Fibroblast of the aortic adventitia (primary cell): ENCODE results near the gene RAD21L1. TPM values are rescaled to one million over a fixed set of nuclear protein-coding genes. Genes with fewer than 3 reads are reported as not detected.

Experiments
- DNase-seq: peaks from one replicate; pipeline ENCODE4 v3.0.0-alpha.2; 2010; ENCODE audit warnings: low read depth
- H3K4me3 ChIP-seq: 2 replicates; pipeline ENCODE4 v1.5.1; 2011; ENCODE audit warnings: low read depth, mild to moderate bottlenecking, control low read depth, low read length, moderate library complexity
- CTCF ChIP-seq: IDR thresholded peaks from 2 replicates; pipeline ENCODE4 v1.5.1; 2011; ENCODE audit warnings: mild to moderate bottlenecking, low read length, control low read depth, inconsistent platforms; ENCODE audit not compliant: insufficient read depth
- total RNA-seq: library from RNA; depleted of rRNA; stranded (reverse); fragments of >200 nt; gene quantifications from 2 replicates; pipeline ENCODE4 v1.2.3, GENCODE V29; 2012; ENCODE audit warnings: low replicate concordance

RAD21L1 gene
- total RNA-seq, 1 donor = not detected

DNA sequence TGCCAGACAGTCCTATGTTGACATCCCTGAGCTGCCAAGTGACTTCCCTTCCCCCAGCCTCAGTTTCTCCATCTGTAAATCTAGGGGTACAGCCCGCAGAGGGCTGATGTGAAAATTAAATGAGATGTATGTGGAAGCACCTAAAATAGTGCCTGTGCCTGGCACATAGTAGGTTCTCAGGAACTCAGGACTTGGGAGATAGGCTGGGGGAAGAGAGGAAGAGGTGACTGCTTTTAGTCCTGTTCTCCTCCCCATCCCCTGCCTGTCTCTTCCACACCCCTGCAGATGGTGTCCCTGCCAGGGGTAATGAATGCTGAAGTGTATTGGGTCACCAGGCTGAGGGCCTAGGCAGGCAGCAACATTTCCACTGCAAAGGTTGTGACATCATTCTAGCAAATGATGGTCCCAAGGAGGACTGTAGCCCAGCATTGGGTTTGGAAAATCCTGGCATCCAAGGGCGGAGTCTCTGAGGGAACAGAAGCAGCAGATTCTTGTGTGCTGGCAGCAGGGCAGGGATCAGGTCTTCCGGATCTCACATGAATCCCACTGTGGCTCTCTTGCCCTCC lies 42.0 kb downstream of the RAD21L1 start:
- DNase-seq = no peak
- no peak overlapping the region for H3K4me3 ChIP-seq
- no peak for TF ChIP-seq CTCF

DNA sequence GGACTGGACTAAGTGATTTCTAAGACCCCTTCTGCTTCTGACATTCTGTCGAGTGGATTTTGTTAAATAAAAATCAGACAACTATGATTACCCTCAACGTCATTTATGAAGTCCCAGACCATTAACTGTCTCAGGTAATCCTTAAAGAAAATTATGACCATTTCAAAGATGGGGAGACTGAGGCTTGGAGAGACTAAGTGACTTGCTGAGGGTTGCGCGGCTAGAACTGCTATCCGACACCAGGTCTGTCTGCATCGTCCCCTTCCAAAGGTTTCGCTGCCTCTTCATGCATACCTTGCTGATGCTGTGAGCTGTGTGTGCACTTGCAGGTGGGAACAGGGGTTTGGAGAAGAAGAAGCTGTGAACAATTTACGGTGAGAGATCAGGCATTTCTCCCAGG lies 43.4 kb downstream of the RAD21L1 start:
- no peak for TF ChIP-seq CTCF
- H3K4me3 ChIP-seq = no peak overlapping the region
- DNase-seq = no peak

- DNase-seq = no peak
- no peak overlapping the region for H3K4me3 ChIP-seq
- TF ChIP-seq CTCF = no peak
Observed at GRCh38 chr20:1269850-1270249, 44.0 kb downstream of the RAD21L1 start.

DNA sequence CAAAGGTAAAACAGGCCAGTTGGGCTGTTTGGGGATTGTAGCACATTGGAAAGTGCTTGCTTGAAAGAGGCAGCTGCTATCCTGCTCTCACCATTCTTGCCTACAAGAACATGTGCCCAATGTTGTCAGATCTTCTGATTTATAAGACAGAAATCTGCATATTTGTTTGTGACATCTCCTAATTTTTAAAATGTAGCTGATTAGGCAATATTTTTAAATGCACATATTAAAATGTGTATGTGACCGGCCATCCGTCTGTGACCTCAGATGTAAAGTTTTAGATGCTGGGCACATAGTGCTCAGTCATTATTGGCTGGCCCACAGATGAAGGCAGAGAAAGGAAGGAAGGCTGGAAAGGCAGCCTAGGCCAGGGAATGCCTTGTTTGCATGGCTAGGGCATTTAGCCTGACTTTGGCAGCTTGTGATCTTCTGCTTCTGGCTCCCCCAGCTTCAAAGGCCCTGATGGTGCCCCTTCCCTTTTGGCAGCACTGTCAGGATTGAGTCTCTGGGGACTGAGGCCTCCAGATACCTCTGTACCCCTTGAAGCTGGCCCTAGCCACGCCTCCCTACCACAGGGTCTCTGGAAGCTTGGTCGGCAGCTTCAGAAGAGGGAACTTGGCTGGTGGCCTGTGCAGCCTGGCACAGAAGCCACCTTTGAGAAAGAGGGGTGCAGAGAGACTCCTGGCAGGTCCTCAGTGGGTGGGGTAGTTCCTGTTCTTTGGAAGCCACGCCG lies 46.7 kb downstream of the RAD21L1 start:
- no peak overlapping the region for H3K4me3 ChIP-seq
- no peak for TF ChIP-seq CTCF
- DNase-seq = no peak

DNA sequence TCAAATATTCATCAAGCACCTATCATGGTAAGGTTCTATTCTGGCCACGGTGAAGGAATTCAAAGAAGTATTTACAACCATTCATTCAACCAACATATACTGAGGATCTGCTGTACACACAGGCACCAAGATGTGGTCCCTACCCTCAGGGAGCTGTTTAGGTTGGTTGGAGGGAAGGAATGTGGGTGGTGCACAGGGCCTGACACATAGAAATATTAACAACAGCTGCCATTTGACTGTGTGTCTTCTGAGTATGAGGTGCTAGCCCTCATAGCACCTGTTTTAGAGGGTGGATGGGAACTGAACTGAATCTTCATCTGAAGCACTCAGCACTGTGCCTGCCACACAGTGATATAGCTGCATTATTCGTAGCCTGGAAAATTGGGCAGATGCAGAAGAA lies 47.5 kb downstream of the RAD21L1 start:
- no peak for TF ChIP-seq CTCF
- H3K4me3 ChIP-seq = no peak overlapping the region
- DNase-seq = no peak

- DNase-seq = no peak
- no peak for TF ChIP-seq CTCF
- no peak overlapping the region for H3K4me3 ChIP-seq
Observed at GRCh38 chr20:1274485-1275311, 48.9 kb downstream of the RAD21L1 start.
